H1 (cell line): Measurements from ENCODE around the gene PRAMEF20. TPM values are rescaled to one million over a fixed set of nuclear protein-coding genes. Genes with fewer than 3 reads are reported as not detected.

Experiments
- ATF2 ChIP-seq: IDR thresholded peaks from 2 replicates; pipeline ENCODE4 v1.6.1; 2012; ENCODE audit warnings: low read length, inconsistent platforms
- ATF3 ChIP-seq: IDR thresholded peaks from 2 replicates; pipeline ENCODE4 v1.6.1; 2011; ENCODE audit warnings: low read depth, mild to moderate bottlenecking, low read length; ENCODE audit not compliant: insufficient read depth
- CBX8 ChIP-seq: fragments of 300-800, 300-1000 bp; sonication (generic); IDR thresholded peaks from 2 replicates; pipeline ENCODE4 v1.7.1; 2016; ENCODE audit warnings: low read depth, low read length, borderline replicate concordance
- CHD7 ChIP-seq: fragments of 300-600 bp; sonication (generic); IDR thresholded peaks from 2 replicates; pipeline ENCODE4 v1.7.1; 2012; ENCODE audit warnings: low read length, moderate library complexity, mild to moderate bottlenecking, inconsistent platforms; ENCODE audit not compliant: insufficient replicate concordance
- CREB1 ChIP-seq: IDR thresholded peaks from 2 replicates; pipeline ENCODE4 v1.6.1; 2012; ENCODE audit warnings: inconsistent platforms
- MAX ChIP-seq: IDR thresholded peaks from 2 replicates; pipeline ENCODE4 v1.6.1; 2012; ENCODE audit warnings: inconsistent platforms
- POLR2A ChIP-seq, 2 experiments: IDR thresholded peaks; 1 replicate in 1 of 2; 2 replicates in 1 of 2; pipeline ENCODE4 v1.6.1; 2011; ENCODE audit warnings: low read depth in 2 of 2, low read length in 2 of 2, mild to moderate bottlenecking in 2 of 2; ENCODE audit errors: control extremely low read depth in 1 of 2
- polyA plus RNA-seq, 7 experiments: library from polyadenylated mRNA; depleted of rRNA in 3 of 7; stranded (reverse) in 5 of 7; unstranded in 2 of 7; fragments of >200 nt in 5 of 7; fragments of 200-250 nt in 2 of 7; gene quantifications; 1 replicate in 5 of 7; 2 replicates in 1 of 7; 4 replicates in 1 of 7; pipeline versions ENCODE4 v1.2.1 to v1.2.3, GENCODE V29; 2011 to 2013; ENCODE audit warnings: missing spikeins in 2 of 7, mixed read lengths in 2 of 7
- total RNA-seq: library from RNA; stranded (reverse); fragmentation: NEBNext Ultra II Directional; extraction: Animal tissue kit (Norgen Biotek cat#: 25700); gene quantifications from 2 replicates; pipeline ENCODE4 v1.2.1, GENCODE V29; 2021

The PRAMEF20 gene
- total and polyA plus RNA-seq, 2 of the 8 experiments (the other 6 are each of a cell fraction or from before 2014, with no cell fraction given) = not detected

GRCh38 chr1:13456904-13457532, 46.8 kb downstream of the PRAMEF20 start (continued):
- no peak for TF ChIP-seq ATF2
- TF ChIP-seq ATF3 = no peak
- TF ChIP-seq CREB1 = no peak
- no peak for TF ChIP-seq POLR2A (IDR thresholded peaks at IDR 0.05; ENCODE audit: control extremely low read depth in 1 of 2, low read depth in 2 of 2, low read length in 2 of 2)
- no peak for TF ChIP-seq MAX
- no peak for TF ChIP-seq CHD7
- TF ChIP-seq CBX8 = no peak
